Osteoblast (primary cell): ENCODE data around the gene PRF1. TPM values are rescaled to one million over a fixed set of nuclear protein-coding genes. Genes with fewer than 3 reads are reported as not detected.

Experiments used
- DNase-seq: peaks from one replicate; pipeline ENCODE4 v3.0.0; 2011; ENCODE audit warnings: low spot score, mixed read lengths; ENCODE audit not compliant: insufficient read length; ENCODE audit errors: missing footprints
- H2AFZ ChIP-seq: 2 replicates; pipeline ENCODE4 v1.6.0; 2011; ENCODE audit warnings: mild to moderate bottlenecking, low read length
- H3K27ac ChIP-seq: 2 replicates; pipeline ENCODE4 v1.5.1; 2011; ENCODE audit warnings: mild to moderate bottlenecking, low read depth, low read length, moderate library complexity
- H3K27me3 ChIP-seq: 2 replicates; pipeline ENCODE4 v1.6.0; 2012; ENCODE audit warnings: mild to moderate bottlenecking, control low read depth, inconsistent platforms, low read length, moderate library complexity; ENCODE audit not compliant: insufficient read depth
- H3K36me3 ChIP-seq: 2 replicates; pipeline ENCODE4 v1.5.1; 2011; ENCODE audit warnings: mild to moderate bottlenecking, low read length, control low read depth, moderate library complexity; ENCODE audit not compliant: insufficient read depth
- H3K4me1 ChIP-seq: 2 replicates; pipeline ENCODE4 v1.5.1; 2011; ENCODE audit warnings: mild to moderate bottlenecking, low read length, control low read depth, moderate library complexity; ENCODE audit not compliant: insufficient read depth
- H3K4me2 ChIP-seq: 2 replicates; pipeline ENCODE4 v1.6.0; 2011; ENCODE audit warnings: mild to moderate bottlenecking, low read length; ENCODE audit not compliant: insufficient read depth
- H3K4me3 ChIP-seq: fragments of 200-600 bp; sonication (generic); 3 replicates; pipeline ENCODE4 v1.5.1; 2012; ENCODE audit warnings: mild to moderate bottlenecking, low read length, inconsistent platforms; ENCODE audit not compliant: insufficient read depth
- H3K79me2 ChIP-seq: 2 replicates; pipeline ENCODE4 v1.6.0; 2012; ENCODE audit warnings: mild to moderate bottlenecking, low read length, control low read depth, inconsistent platforms; ENCODE audit not compliant: insufficient read depth
- H3K9me3 ChIP-seq: 2 replicates; pipeline ENCODE4 v1.5.1; 2011; ENCODE audit warnings: low read depth, low read length, control low read depth
- H4K20me1 ChIP-seq: 2 replicates; pipeline ENCODE4 v1.6.0; 2012; ENCODE audit warnings: mild to moderate bottlenecking, low read length, control low read depth; ENCODE audit not compliant: insufficient read depth
- total RNA-seq: library from RNA; depleted of rRNA; stranded (reverse); fragments of >200 nt; gene quantifications from 2 replicates; pipeline ENCODE4 v1.2.3, GENCODE V29; 2012
- TF ChIP-seq, protein P1 (sequence below): IDR thresholded peaks from 2 replicates; pipeline ENCODE4 v1.5.1; 2011; ENCODE audit warnings: mild to moderate bottlenecking, low read depth, low read length, moderate library complexity; ENCODE audit errors: extremely low read depth

The PRF1 gene
- total RNA-seq, 1 donor = not detected

- Histone ChIP-seq H3K27me3 (no peaks in the 10 kb centered on the region), H3K27ac (no peak overlapping the region), H3K4me1 (peaks cover 15% of the 10 kb centered on the region), H3K79me2 (no peaks in the 10 kb centered on the region), H3K36me3 (no peaks in the 10 kb centered on the region), H3K9me3 (no peaks in the 10 kb centered on the region), H3K4me2 (no peak overlapping the region), H2AFZ (no peak overlapping the region), H3K4me3 (no peak overlapping the region), H4K20me1 (no peaks in the 10 kb centered on the region)
- TF ChIP-seq, protein P1, sequence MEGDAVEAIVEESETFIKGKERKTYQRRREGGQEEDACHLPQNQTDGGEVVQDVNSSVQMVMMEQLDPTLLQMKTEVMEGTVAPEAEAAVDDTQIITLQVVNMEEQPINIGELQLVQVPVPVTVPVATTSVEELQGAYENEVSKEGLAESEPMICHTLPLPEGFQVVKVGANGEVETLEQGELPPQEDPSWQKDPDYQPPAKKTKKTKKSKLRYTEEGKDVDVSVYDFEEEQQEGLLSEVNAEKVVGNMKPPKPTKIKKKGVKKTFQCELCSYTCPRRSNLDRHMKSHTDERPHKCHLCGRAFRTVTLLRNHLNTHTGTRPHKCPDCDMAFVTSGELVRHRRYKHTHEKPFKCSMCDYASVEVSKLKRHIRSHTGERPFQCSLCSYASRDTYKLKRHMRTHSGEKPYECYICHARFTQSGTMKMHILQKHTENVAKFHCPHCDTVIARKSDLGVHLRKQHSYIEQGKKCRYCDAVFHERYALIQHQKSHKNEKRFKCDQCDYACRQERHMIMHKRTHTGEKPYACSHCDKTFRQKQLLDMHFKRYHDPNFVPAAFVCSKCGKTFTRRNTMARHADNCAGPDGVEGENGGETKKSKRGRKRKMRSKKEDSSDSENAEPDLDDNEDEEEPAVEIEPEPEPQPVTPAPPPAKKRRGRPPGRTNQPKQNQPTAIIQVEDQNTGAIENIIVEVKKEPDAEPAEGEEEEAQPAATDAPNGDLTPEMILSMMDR = no peak
- peak; percentile 17 for DNase-seq
Observed at GRCh38 chr10:70571636-70572439, 30.7 kb downstream of the PRF1 start.

DNA sequence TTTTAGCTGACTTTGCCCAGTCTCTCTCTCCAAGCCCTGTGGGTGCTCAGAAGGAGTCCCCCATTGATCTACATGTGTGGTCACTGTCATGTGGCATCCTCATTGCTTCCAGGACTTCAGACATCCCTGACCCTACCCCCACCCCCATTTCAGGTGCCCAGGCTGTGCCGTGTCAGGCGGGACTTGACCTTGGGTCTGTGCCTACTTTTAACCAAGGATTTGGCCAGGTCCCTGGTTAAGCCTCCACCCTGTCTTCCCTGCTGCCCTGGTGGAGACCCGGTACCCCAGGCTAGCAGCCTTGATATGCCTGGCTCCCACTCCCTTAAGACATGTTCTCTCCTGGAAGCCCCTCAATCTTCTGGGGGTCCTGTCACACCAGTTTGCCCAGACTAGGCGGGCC lies 31.3 kb downstream of the PRF1 start:
- Histone ChIP-seq H3K4me2 (no peak overlapping the region), H3K79me2 (no peaks in the 10 kb centered on the region), H3K4me1 (peaks cover 9% of the 10 kb centered on the region), H4K20me1 (no peaks in the 10 kb centered on the region), H3K36me3 (no peaks in the 10 kb centered on the region), H3K27me3 (no peaks in the 10 kb centered on the region), H3K4me3 (no peak overlapping the region), H2AFZ (no peak overlapping the region), H3K27ac (no peak overlapping the region), H3K9me3 (no peaks in the 10 kb centered on the region)
- TF ChIP-seq, protein P1 = no peak
- DNase-seq = no peak

DNA sequence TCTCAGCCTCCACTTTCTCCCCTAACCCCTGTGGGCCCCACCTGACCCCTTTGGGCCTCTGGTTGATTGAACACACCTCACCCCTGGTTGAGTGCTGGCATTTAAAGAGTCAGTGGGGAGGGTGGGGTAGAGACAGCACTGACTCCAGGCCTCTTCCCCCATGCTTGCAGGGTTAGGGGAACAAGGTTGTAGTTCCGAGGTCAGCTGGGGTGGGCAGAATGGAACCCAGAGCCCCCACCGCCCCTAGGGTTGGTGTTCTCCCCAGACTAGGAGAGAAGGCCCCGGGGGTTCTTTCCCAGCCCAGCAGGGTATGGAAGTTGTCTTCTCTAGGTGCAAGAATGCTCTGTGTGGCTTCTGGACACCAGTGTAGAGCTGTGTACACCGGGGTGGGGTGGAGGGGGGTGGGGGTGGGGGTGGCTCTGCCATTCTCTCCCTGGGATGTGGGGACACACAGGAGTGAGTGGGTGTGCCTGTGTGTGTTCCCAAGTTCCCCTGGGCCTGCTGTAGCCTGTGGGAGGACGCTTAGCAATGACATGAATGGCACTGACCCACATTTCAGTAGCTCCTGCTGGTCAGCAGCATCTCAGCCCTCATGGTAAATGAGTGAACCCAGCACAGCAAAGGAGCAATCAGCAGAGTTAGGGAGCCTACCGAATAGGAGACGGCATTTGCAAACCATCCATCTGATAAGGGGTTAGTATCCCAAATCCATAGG lies 33.6 kb downstream of the PRF1 start:
- Histone ChIP-seq H3K27me3 (no peaks in the 10 kb centered on the region), H3K4me2 (no peak overlapping the region), H3K4me3 (no peak overlapping the region), H3K79me2 (no peaks in the 10 kb centered on the region), H2AFZ (no peak overlapping the region), H3K36me3 (no peaks in the 10 kb centered on the region), H3K4me1 (no peaks in the 10 kb centered on the region), H3K9me3 (no peaks in the 10 kb centered on the region), H4K20me1 (no peaks in the 10 kb centered on the region), H3K27ac (no peak overlapping the region)
- TF ChIP-seq, protein P1 = no peak
- DNase-seq = peak; percentile 72

- DNase-seq = no peak
- H3K9me3 ChIP-seq = no peaks in the 10 kb centered on the region
- no peaks in the 10 kb centered on the region for H3K4me1 ChIP-seq
- H2AFZ ChIP-seq = no peak overlapping the region
- H3K4me2 ChIP-seq = no peak overlapping the region
- no peaks in the 10 kb centered on the region for H3K27me3 ChIP-seq
- H3K27ac ChIP-seq = no peak overlapping the region
- H3K36me3 ChIP-seq = no peaks in the 10 kb centered on the region
- H4K20me1 ChIP-seq = no peaks in the 10 kb centered on the region
- TF ChIP-seq, protein P1 = no peak
- H3K4me3 ChIP-seq = no peak overlapping the region
- H3K79me2 ChIP-seq = no peaks in the 10 kb centered on the region
Observed at GRCh38 chr10:70568113-70568512, 34.4 kb downstream of the PRF1 start.
